Large intestine (tissue), 3 donors: ENCODE measurements around the gene MAP4K3. TPM values are rescaled to one million over a fixed set of nuclear protein-coding genes. Genes with fewer than 3 reads are reported as not detected.

Experiments
- DNase-seq, 2 donors: peaks; one replicate each; pipeline versions ENCODE4 v3.0.0 to v3.0.0-alpha.2; 2013
- H3K27ac ChIP-seq: one replicate; pipeline ENCODE4 v1.5.1; 2013; ENCODE audit warnings: low read length
- H3K27me3 ChIP-seq: 2 replicates; pipeline ENCODE4 v1.6.1; 2013; ENCODE audit warnings: low read length; ENCODE audit not compliant: control insufficient read depth, insufficient read depth
- H3K36me3 ChIP-seq: 2 replicates; pipeline ENCODE4 v1.6.1; 2013; ENCODE audit warnings: low read length; ENCODE audit not compliant: control insufficient read depth, insufficient read depth
- H3K4me1 ChIP-seq: one replicate; pipeline ENCODE4 v1.6.1; 2013; ENCODE audit warnings: low read length; ENCODE audit not compliant: control insufficient read depth, insufficient read depth
- H3K4me3 ChIP-seq: one replicate; pipeline ENCODE4 v1.5.1; 2013; ENCODE audit warnings: low read length
- H3K9me3 ChIP-seq: one replicate; pipeline ENCODE4 v1.6.1; 2013; ENCODE audit warnings: mild to moderate bottlenecking, low read depth, low read length, moderate library complexity; ENCODE audit not compliant: control insufficient read depth
- WGBS: methylation state at CpG from one replicate; pipeline ENCODE4 v1.1.5; 2013; ENCODE audit warnings: low lambda C conversion rate; ENCODE audit not compliant: insufficient coverage; 5-methylcytosine and 5-hydroxymethylcytosine counted together
- polyA plus RNA-seq: library from polyadenylated mRNA; unstranded; fragments of 120-200 nt; gene quantifications from one replicate; pipeline ENCODE4 v1.2.1, GENCODE V29; 2013

Gene MAP4K3
- polyA plus RNA-seq, 1 donor = 31.4 TPM

DNA sequence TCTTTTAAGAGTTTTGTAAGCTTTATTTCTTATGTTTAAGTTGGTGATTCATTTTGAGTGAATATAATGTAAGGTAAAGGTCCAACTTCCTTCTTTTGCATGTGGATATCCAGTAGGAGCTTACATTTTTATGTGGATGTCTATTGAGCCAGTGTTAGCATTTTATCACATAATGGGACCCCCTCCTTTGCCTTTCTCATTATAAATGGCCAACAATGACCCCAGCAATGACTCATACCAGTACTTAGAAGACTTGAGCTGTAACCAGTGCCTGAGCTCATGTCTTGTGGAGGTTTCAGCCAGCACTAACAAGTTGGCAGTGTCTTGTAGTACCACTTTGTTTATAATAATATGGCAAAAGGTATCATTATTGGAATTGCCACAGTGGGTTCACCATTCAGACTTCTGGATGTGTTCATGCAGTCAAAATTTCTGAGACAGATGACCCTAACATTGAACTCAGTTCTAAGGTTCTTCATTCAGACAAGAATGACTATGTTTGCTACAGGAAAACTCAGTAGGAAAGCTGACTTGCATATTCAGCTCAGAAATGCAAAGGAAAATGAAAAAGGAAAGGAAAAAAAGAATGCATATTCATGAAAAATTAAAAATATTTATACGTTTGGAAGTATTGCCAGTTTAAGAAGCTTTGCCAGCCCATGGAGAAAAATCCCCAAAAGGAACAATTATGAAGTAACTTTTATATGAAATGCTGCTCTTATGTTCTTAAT lies 234.3 kb downstream of the MAP4K3 start:
- no peak overlapping the region for H3K4me3 ChIP-seq
- H3K9me3 ChIP-seq = no peaks in the 10 kb centered on the region
- no peaks in the 10 kb centered on the region for H3K27me3 ChIP-seq
- H3K4me1 ChIP-seq = no peaks in the 10 kb centered on the region
- H3K27ac ChIP-seq = no peak overlapping the region
- 80% methylated on average over 1 of the region's 1 CpG for WGBS
- H3K36me3 ChIP-seq = no peaks in the 10 kb centered on the region
- DNase-seq = no peak

Other genes with a start within 250 kb of the MAP4K3 start
- gene CDKL4, start 193.3 kb downstream of the MAP4K3 start, polyA plus RNA-seq = 0.10 TPM
- gene TMEM178A, start 228.6 kb upstream of the MAP4K3 start, polyA plus RNA-seq = 7.3 TPM